Left ventricle myocardium inferior (tissue), 1 donor: Measurements from ENCODE around the gene STX1A. TPM values are rescaled to one million over a fixed set of nuclear protein-coding genes. Genes with fewer than 3 reads are reported as not detected.
A peak's percentile ranks its signal among the peaks of the same experiment; 100 is the strongest.

Experiments used
- DNase-seq: peaks from one replicate; pipeline ENCODE4 v3.0.0-alpha.2; 2020
- H3K27ac ChIP-seq: fragments of 200-600 bp; replicated peaks from 2 replicates; pipeline ENCODE4 v1.8.0; 2021
- H3K27me3 ChIP-seq: fragments of 200-600 bp; 2 replicates; pipeline ENCODE4 v1.8.0; 2021; ENCODE audit warnings: low read depth
- H3K36me3 ChIP-seq: fragments of 200-600 bp; 2 replicates; pipeline ENCODE4 v1.8.0; 2021
- H3K4me1 ChIP-seq: fragments of 200-600 bp; 2 replicates; pipeline ENCODE4 v1.8.0; 2021
- H3K4me3 ChIP-seq: fragments of 200-600 bp; 2 replicates; pipeline ENCODE4 v1.8.0; 2021; ENCODE audit warnings: mild to moderate bottlenecking, moderate library complexity
- H3K9me3 ChIP-seq: fragments of 200-600 bp; replicated peaks from 2 replicates; pipeline ENCODE4 v1.8.0; 2021
- intact Hi-C: fragments of 100-400 bp; cut with micrococcal nuclease; formaldehyde crosslinking; loops from one replicate; pipeline ENCODE4 v1.11.0; 2022
- total RNA-seq: library from RNA; stranded (reverse); fragmentation: NEBNext Ultra II Directional; extraction: Animal tissue kit (Norgen Biotek cat#: 25700); gene quantifications from one replicate; pipeline ENCODE4 v1.2.1, GENCODE V29; 2021
- TF ChIP-seq, protein P1 (sequence below): fragments of 200-600 bp; IDR thresholded peaks from 2 replicates; pipeline ENCODE4 v1.8.0; 2021; ENCODE audit warnings: antibody characterized with exemption, mild to moderate bottlenecking, borderline replicate concordance
- donor health status: DM: no; HTN: yes; CAD: no; lungs with severe emphysema.

Gene STX1A
- total RNA-seq, 1 donor from 2014 or later = 2.9 TPM

DNA sequence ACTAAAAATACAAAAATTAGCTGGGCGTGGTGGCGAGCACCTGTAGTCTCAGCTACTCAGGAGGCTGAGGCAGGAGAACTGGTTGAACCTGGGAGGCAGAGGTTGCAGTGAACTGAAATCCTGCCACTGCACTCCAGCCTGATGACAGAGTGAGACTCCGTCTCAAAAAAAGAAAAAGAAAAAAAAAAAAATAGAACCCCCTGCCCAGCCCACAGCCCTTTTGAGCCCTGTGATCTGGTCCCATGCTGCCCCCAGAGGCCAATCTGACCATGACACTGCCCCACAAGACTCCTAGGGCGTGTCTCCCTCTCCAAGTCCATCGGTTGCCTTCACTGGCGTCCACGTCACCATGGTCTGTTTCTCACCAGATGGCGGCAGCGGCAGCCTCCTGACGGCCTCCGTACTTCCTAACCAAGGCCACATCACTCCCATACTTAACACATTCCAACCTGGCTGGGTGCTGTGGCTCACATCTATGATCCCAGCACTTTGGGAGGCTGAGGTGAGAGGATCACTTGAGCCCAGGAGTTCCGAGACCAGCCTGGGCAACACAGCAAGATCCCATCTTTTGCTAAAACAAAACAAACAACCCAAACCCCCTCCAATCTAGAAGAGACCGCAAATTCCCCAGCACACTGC, 18.0 kb downstream of the STX1A start:
- TF ChIP-seq, protein P1, sequence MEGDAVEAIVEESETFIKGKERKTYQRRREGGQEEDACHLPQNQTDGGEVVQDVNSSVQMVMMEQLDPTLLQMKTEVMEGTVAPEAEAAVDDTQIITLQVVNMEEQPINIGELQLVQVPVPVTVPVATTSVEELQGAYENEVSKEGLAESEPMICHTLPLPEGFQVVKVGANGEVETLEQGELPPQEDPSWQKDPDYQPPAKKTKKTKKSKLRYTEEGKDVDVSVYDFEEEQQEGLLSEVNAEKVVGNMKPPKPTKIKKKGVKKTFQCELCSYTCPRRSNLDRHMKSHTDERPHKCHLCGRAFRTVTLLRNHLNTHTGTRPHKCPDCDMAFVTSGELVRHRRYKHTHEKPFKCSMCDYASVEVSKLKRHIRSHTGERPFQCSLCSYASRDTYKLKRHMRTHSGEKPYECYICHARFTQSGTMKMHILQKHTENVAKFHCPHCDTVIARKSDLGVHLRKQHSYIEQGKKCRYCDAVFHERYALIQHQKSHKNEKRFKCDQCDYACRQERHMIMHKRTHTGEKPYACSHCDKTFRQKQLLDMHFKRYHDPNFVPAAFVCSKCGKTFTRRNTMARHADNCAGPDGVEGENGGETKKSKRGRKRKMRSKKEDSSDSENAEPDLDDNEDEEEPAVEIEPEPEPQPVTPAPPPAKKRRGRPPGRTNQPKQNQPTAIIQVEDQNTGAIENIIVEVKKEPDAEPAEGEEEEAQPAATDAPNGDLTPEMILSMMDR = peak; percentile 60
- Histone ChIP-seq H3K4me3 (no peak overlapping the region), H3K36me3 (peaks cover 39% of the 10 kb centered on the region), H3K27ac (no peak overlapping the region), H3K27me3 (no peaks in the 10 kb centered on the region), H3K9me3 (no peaks in the 10 kb centered on the region), H3K4me1 (no peaks in the 10 kb centered on the region)
- no peak for DNase-seq
- intact Hi-C loops = no loop called here

DNA sequence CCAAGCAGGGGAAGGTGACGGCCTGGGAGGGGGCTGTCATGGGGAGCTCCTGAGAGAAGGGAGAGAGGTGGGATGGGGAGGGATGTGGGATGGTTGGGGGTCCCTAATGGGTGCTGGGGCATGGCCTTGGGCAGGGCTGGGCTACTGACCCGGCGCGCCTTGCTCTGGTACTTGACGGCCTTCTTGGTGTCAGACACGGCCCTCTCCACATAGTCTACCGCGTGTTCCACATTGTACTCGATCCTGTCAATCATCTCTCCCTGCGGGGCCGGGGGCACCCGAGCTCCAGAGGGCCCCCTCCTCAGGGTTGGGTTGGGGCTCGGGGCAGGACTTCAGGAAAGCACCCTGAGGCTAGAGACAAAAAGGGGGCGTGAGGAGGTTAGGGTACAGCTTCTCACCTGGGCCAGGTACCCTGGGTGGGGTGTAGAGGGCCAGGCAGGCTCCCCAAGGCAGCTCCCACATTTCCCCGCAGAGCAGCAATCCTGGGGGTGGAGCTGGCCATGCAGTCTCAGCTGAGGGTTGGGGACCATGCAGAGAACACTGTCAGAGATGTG, 18.8 kb downstream of the STX1A start:
- no peaks in the 10 kb centered on the region for H3K27me3 ChIP-seq
- no peak overlapping the region for H3K4me3 ChIP-seq
- H3K9me3 ChIP-seq = no peaks in the 10 kb centered on the region
- intact Hi-C loops = no loop called here
- no peaks in the 10 kb centered on the region for H3K4me1 ChIP-seq
- H3K27ac ChIP-seq = no peak overlapping the region
- DNase-seq = no peak
- H3K36me3 ChIP-seq = peaks cover 47% of the 10 kb centered on the region
- TF ChIP-seq, protein P1 = no peak

DNA sequence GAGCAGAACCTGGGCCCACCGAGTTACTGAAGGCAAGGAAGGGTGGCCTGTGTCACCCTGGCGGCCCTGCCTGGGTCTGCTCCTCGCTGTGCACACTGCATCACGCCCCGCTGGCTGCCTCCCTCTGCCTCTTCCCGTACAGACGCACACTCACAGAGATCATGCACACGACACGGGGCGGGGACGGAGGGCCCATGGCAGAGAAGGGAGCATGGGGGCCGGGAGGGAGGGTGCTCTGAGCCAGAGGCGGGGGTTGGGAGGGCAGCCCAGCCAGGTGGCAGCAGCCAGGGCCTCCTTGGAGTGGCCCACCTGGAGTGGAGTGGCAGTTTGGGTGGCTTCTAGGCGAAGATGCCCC, 19.4 kb downstream of the STX1A start:
- H3K27me3 ChIP-seq = no peaks in the 10 kb centered on the region
- H3K4me3 ChIP-seq = no peak overlapping the region
- TF ChIP-seq, protein P1 = no peak
- H3K36me3 ChIP-seq = peaks cover 53% of the 10 kb centered on the region
- no peaks in the 10 kb centered on the region for H3K4me1 ChIP-seq
- H3K27ac ChIP-seq = no peak overlapping the region
- no peaks in the 10 kb centered on the region for H3K9me3 ChIP-seq
- intact Hi-C loops = no loop called here
- DNase-seq = no peak

DNA sequence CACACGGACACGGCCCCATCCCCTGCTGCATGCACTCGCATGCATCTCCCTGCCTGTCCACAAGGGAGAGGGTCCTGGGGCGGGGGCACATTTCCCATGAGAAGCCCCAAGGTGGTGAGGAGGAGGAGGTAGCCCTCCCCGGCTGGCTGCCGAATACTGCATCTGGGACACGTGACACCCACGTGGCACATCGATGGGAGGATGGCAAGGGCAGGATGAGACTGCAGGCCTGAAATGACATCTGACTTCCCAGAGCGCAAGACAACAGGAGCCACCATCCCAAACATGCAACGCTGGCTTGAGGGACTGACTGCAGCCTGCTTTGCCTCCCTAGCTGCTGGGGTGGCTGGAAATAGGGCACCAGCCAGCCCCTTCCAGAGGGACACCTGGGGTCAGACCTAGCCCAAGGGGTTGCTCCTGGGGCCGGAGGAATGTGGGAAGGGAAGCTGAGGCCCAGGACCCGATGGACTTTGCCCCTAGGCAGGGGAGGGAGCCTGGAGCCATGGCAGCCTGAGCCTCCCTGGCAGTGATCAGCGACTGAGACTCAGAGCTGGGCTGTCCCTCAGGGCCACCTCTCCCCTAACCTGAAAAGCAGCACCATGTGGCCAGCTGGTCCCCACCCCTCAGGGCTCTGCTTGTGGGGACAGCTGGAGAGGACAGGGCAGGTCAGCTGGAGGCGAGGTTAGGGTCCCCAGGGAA, 19.9 kb downstream of the STX1A start:
- DNase-seq = no peak
- Histone ChIP-seq H3K27ac (no peak overlapping the region), H3K36me3 (peaks cover 59% of the 10 kb centered on the region), H3K27me3 (no peaks in the 10 kb centered on the region), H3K9me3 (no peaks in the 10 kb centered on the region), H3K4me3 (no peak overlapping the region), H3K4me1 (no peaks in the 10 kb centered on the region)
- intact Hi-C loops = no loop called here
- TF ChIP-seq, protein P1 = no peak

DNA sequence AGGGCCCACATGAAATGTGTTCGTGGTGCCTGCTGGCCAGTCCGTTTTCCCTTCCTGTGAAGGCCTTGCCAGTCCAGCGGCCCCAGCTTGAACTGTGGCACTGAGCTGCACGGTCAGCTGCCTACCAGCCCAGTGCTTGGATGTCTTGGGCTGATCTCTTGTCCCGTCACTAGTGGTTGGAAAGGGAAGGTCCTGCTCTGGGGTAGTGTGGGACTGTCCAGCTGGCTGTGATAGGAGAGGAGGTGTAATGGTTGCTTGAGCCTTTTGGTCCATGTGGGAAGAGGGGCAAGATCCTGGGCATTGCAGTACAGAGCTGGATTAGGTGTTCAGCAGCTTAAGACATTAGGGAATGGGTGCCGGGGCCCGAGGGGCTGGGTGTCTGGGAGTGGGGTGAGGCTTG, 21.1 kb downstream of the STX1A start:
- Histone ChIP-seq H3K4me1 (no peaks in the 10 kb centered on the region), H3K36me3 (peaks cover 70% of the 10 kb centered on the region), H3K9me3 (no peaks in the 10 kb centered on the region), H3K27me3 (no peaks in the 10 kb centered on the region), H3K4me3 (no peak overlapping the region), H3K27ac (no peak overlapping the region)
- TF ChIP-seq, protein P1 = no peak
- intact Hi-C loops = no loop called here
- no peak for DNase-seq
